Calu3 (cell line): ENCODE results near the gene ASB9. TPM values are rescaled to one million over a fixed set of nuclear protein-coding genes. Genes with fewer than 3 reads are reported as not detected.

ENCODE experiments used
- BruUV-seq: library from RNA; stranded (reverse); fragments of 400-500 nt; replicated peaks from 2 replicates; lab custom pipeline; 2021; lab: Mats Ljungman, UMichigan
- CTCF ChIA-PET: fragments of 300-600 bp; sonication (Branson Sonifier 250); formaldehyde crosslinking; loops from one replicate; lab custom pipeline; 2022; ENCODE audit warnings: antibody characterized with exemption; lab: Charles Lee
- DNase-seq: peaks from one replicate; pipeline ENCODE4 v3.0.0; 2022
- H3K27ac Mint-ChIP-seq: one replicate; pipeline ENCODE4 v1.8.0; 2022; ENCODE audit warnings: mixed read lengths; ENCODE audit not compliant: unreplicated experiment
- H3K27me3 Mint-ChIP-seq: one replicate; pipeline ENCODE4 v1.8.0; 2022; ENCODE audit warnings: mixed read lengths; ENCODE audit not compliant: unreplicated experiment
- H3K36me3 Mint-ChIP-seq: one replicate; pipeline ENCODE4 v1.8.0; 2022; ENCODE audit warnings: mild to moderate bottlenecking, moderate library complexity, mixed read lengths; ENCODE audit not compliant: insufficient read depth, unreplicated experiment
- H3K4me1 Mint-ChIP-seq: one replicate; pipeline ENCODE4 v1.8.0; 2022; ENCODE audit warnings: mild to moderate bottlenecking, low read depth, mixed read lengths; ENCODE audit not compliant: unreplicated experiment
- H3K4me3 Mint-ChIP-seq: one replicate; pipeline ENCODE4 v1.8.0; 2022; ENCODE audit warnings: mild to moderate bottlenecking, low read depth, moderate library complexity, mixed read lengths; ENCODE audit not compliant: unreplicated experiment
- H3K9me3 Mint-ChIP-seq: one replicate; pipeline ENCODE4 v1.8.0; 2022; ENCODE audit warnings: low read depth, mixed read lengths; ENCODE audit not compliant: unreplicated experiment
- CTCF ChIP-seq: fragments of 200-600 bp; IDR thresholded peaks from one replicate; pipeline ENCODE4 v1.8.0; 2022; ENCODE audit warnings: antibody characterized with exemption; ENCODE audit not compliant: unreplicated experiment
- intact Hi-C: fragments of 100-400 bp; cut with micrococcal nuclease; formaldehyde crosslinking; loops from one replicate; pipeline ENCODE4 v1.10.0; 2022; ENCODE audit not compliant: unreplicated experiment
- total RNA-seq: library from RNA; stranded (reverse); gene quantifications from 2 replicates; pipeline ENCODE4 v1.2.3, GENCODE V29; 2022

Gene ASB9
- total RNA-seq, 1 experiment from 2014 or later, result 12.2 TPM

GRCh38 chrX:15209096-15209495, 60.8 kb downstream of the ASB9 start:
- Mint-ChIP-seq H3K9me3 (no peaks in the 10 kb centered on the region), H3K27ac (no peak overlapping the region), H3K27me3 (no peaks in the 10 kb centered on the region), H3K36me3 (no peaks in the 10 kb centered on the region), H3K4me3 (no peak overlapping the region), H3K4me1 (no peaks in the 10 kb centered on the region)
- no peak for DNase-seq
- intact Hi-C loops, result no loop called here
- TF ChIP-seq CTCF, result no peak
- CTCF ChIA-PET, result no interaction called here
- no TSS peak for BruUV-seq

- no peak overlapping the region for H3K27ac Mint-ChIP-seq
- H3K4me3 Mint-ChIP-seq, result no peak overlapping the region
- H3K9me3 Mint-ChIP-seq, result no peaks in the 10 kb centered on the region
- no peaks in the 10 kb centered on the region for H3K36me3 Mint-ChIP-seq
- CTCF ChIA-PET, result no interaction called here
- H3K4me1 Mint-ChIP-seq, result peaks cover 6% of the 10 kb centered on the region
- no peak for TF ChIP-seq CTCF
- no TSS peak for BruUV-seq
- no peaks in the 10 kb centered on the region for H3K27me3 Mint-ChIP-seq
- no peak for DNase-seq
- intact Hi-C loops, result no loop called here
These were observed 61.9 kb downstream of the ASB9 start for GRCh38 chrX:15207994-15208393.

- peaks cover 11% of the 10 kb centered on the region for H3K4me1 Mint-ChIP-seq
- no peaks in the 10 kb centered on the region for H3K27me3 Mint-ChIP-seq
- no peaks in the 10 kb centered on the region for H3K36me3 Mint-ChIP-seq
- H3K27ac Mint-ChIP-seq, result no peak overlapping the region
- H3K9me3 Mint-ChIP-seq, result no peaks in the 10 kb centered on the region
- intact Hi-C loops, result no loop called here
- no peak for DNase-seq
- CTCF ChIA-PET, result no interaction called here
- BruUV-seq, result no TSS peak
- no peak for TF ChIP-seq CTCF
- no peak overlapping the region for H3K4me3 Mint-ChIP-seq
These were observed 62.5 kb downstream of the ASB9 start for GRCh38 chrX:15207384-15207783.

- CTCF ChIA-PET, result no interaction called here
- BruUV-seq, result no TSS peak
- H3K27me3 Mint-ChIP-seq, result no peaks in the 10 kb centered on the region
- peak; percentile 2 for DNase-seq
- no peak overlapping the region for H3K27ac Mint-ChIP-seq
- H3K36me3 Mint-ChIP-seq, result no peaks in the 10 kb centered on the region
- no peak overlapping the region for H3K4me3 Mint-ChIP-seq
- no peaks in the 10 kb centered on the region for H3K9me3 Mint-ChIP-seq
- intact Hi-C loops, result no loop called here
- H3K4me1 Mint-ChIP-seq, result peaks cover 11% of the 10 kb centered on the region
- no peak for TF ChIP-seq CTCF
These were observed 63.6 kb downstream of the ASB9 start for GRCh38 chrX:15206306-15206705.
